GM12892 (cell line): Measurements from ENCODE around the gene FBXL17.

Experiments used
- POLR2A ChIP-seq: IDR thresholded peaks from 2 replicates; pipeline ENCODE4 v1.6.1; 2011; ENCODE audit warnings: low read depth, low read length, control low read depth
- POLR2AphosphoS5 ChIP-seq: IDR thresholded peaks from 2 replicates; pipeline ENCODE4 v1.6.1; 2011; ENCODE audit warnings: low read depth, low read length, control low read depth
- TAF1 ChIP-seq: IDR thresholded peaks from 2 replicates; pipeline ENCODE4 v1.6.1; 2011; ENCODE audit warnings: low read depth, mild to moderate bottlenecking, control low read depth, low read length, borderline replicate concordance

DNA sequence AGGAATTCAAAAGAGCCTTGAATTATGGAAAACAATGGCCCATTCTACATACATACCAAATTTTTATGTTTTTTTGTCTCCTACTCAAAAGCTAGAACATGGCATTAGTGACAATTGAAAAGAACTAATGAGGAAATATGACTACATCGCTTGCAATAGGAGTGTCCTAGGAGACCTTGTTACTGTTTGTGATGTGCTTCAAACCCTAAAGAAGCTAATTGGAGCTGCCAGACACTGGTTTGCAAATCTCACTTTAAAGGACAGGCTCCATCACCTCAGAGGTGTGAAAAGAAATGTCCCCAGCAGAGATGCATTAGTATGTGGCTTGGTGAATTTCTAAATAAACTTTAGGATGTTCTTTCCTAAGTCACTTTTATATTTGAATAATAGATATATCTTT is 356.9 kb downstream of the FBXL17 start:
- TF ChIP-seq POLR2A (no peak), POLR2AphosphoS5 (no peak), TAF1 (no peak)
